Measurements from ENCODE around the gene PLXNA3. TPM values are rescaled to one million over a fixed set of nuclear protein-coding genes. Genes with fewer than 3 reads are reported as not detected.
A peak's percentile ranks its signal among the peaks of the same experiment; 100 is the strongest.

PLXNA3 gene
- total RNA-seq, 3 donors from 2014 or later (not counting 1 experiment from before 2014, with no cell fraction given), result 20.8 to 34.3 (median 32.2) TPM

DNA sequence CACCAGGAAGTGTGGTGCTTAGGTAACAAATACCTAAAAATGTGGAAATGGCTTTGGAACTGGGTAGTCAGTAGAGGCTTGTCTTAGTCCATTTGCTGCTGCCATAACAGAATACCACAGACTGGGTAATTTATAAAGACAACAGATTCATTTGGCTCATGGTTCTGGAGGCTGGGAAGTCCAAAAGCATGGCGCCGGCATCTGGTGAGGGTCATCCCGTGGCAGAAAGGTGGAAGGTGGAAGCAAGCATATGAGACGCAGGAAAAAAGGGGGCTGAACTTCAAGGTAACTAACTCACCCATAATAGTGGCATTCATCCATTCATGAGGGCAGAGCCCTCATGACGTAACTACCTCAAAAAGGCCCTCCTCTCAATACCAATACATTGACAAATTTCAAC is 51.4 kb downstream of the PLXNA3 start:
- Histone ChIP-seq H3K9me3 (ENCODE audit: control insufficient read depth, insufficient read depth, low read length) (no peaks in the 10 kb centered on the region), H3K36me3 (ENCODE audit: control insufficient read depth, insufficient read depth, low read length) (peaks cover 3% of the 10 kb centered on the region), H3K27ac (ENCODE audit: low read length) (no peak overlapping the region), H3K4me3 (ENCODE audit: low read length) (no peak overlapping the region), H3K4me1 (ENCODE audit: control insufficient read depth, insufficient read depth, low read length) (peaks cover 10% of the 10 kb centered on the region), H3K27me3 (ENCODE audit: control insufficient read depth, insufficient read depth, low read length) (no peaks in the 10 kb centered on the region)
- no peaks in the 10 kb centered on the region for H3K36me3 Mint-ChIP-seq
- no peak overlapping the region for H3K27ac Mint-ChIP-seq
- H3K4me3 Mint-ChIP-seq, result no peak overlapping the region
- no CpG with 5 or more reads among the region's 5 CpGs for WGBS (ENCODE audit: insufficient coverage)
- DNase-seq (no peak), ATAC-seq (no peak)
- H3K27me3 Mint-ChIP-seq (ENCODE audit: low read depth in 2 of 2), result no peaks in the 10 kb centered on the region
- intact Hi-C loops (cut with micrococcal nuclease), result no loop called here
- TF ChIP-seq, protein P1, sequence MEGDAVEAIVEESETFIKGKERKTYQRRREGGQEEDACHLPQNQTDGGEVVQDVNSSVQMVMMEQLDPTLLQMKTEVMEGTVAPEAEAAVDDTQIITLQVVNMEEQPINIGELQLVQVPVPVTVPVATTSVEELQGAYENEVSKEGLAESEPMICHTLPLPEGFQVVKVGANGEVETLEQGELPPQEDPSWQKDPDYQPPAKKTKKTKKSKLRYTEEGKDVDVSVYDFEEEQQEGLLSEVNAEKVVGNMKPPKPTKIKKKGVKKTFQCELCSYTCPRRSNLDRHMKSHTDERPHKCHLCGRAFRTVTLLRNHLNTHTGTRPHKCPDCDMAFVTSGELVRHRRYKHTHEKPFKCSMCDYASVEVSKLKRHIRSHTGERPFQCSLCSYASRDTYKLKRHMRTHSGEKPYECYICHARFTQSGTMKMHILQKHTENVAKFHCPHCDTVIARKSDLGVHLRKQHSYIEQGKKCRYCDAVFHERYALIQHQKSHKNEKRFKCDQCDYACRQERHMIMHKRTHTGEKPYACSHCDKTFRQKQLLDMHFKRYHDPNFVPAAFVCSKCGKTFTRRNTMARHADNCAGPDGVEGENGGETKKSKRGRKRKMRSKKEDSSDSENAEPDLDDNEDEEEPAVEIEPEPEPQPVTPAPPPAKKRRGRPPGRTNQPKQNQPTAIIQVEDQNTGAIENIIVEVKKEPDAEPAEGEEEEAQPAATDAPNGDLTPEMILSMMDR (IDR thresholded peaks at IDR 0.05), result no peak
- peaks cover 0 to 14% of the 10 kb centered on the region in 2 donors for H3K4me1 Mint-ChIP-seq
- no peaks in the 10 kb centered on the region for H3K9me3 Mint-ChIP-seq

DNA sequence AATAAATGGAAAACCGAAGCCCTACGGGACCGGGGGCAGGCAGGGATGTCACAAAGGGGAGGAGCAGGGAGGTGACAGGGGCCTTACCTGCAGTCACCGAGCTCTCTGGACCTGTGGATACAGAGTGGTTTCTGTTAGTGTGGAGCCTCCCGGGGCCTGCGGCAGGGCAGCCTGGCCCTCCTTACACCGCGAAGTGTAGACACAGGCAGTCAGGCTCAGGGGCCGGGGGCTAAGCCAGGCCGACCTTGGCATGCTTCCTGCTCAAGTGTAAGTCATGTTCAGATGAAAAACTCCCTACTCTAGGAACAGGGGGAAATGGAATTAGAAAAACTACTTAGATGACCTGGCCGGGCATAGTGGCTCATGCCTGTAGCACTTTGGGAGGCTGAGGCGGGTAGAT is 53.7 kb downstream of the PLXNA3 start:
- no peak for ATAC-seq

DNA sequence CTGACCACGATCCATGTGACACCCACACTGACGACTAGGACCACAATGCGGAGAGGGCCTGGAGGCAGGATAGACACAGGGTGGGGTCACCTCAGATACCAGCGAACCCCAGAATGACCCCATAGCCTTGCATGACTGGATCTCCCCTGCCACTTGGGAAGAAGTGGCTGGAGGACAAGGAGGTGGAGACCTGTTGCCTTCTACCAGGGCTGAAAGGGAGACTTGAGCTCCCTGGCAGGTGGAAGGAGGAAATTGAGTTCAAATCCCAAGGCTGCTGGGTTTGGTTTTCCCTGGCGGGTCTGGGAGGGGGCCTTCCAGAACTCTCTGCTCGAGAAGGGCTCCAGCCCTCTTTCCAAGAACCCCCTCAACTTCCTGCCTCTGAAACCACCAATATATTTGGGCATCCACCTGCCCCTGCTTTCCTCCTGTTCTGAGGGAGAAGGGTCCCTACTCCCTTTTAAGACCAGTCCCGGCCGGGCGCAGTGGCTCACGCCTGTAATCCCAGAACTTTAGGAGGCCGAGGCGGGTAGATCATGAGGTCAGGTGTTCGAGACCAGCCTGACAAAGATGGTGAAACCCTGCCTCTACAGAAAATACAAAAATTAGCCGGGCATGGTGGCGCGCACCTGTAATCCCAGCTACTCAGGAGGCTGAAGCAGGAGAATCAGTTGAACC is 54.9 kb downstream of the PLXNA3 start:
- Mint-ChIP-seq H3K27me3 (ENCODE audit: low read depth in 2 of 2) (no peaks in the 10 kb centered on the region), H3K27ac (peak overlapping the region in 1 of 2 donors; percentile 72), H3K9me3 (no peaks in the 10 kb centered on the region), H3K36me3 (no peaks in the 10 kb centered on the region), H3K4me3 (no peak overlapping the region), H3K4me1 (peaks cover 13 to 28% of the 10 kb centered on the region in 2 donors)
- ATAC-seq (no peak), DNase-seq (no peak)
- no peaks in the 10 kb centered on the region for H3K9me3 ChIP-seq (ENCODE audit: control insufficient read depth, insufficient read depth, low read length)
- TF ChIP-seq, protein P1 (IDR thresholded peaks at IDR 0.05), result no peak
- 96% methylated on average over 11 of the region's 16 CpGs for WGBS (ENCODE audit: insufficient coverage)
- intact Hi-C loops (cut with micrococcal nuclease), result no loop called here
- H3K36me3 ChIP-seq (ENCODE audit: control insufficient read depth, insufficient read depth, low read length), result no peaks in the 10 kb centered on the region
- H3K27me3 ChIP-seq (ENCODE audit: control insufficient read depth, insufficient read depth, low read length), result no peaks in the 10 kb centered on the region
- H3K4me3 ChIP-seq (ENCODE audit: low read length), result no peak overlapping the region
- peaks cover 30% of the 10 kb centered on the region for H3K4me1 ChIP-seq (ENCODE audit: control insufficient read depth, insufficient read depth, low read length)
- no peak overlapping the region for H3K27ac ChIP-seq (ENCODE audit: low read length)

More for the DNA sequence above, 53.7 kb downstream of the PLXNA3 start:
- Mint-ChIP-seq H3K27me3 (ENCODE audit: low read depth in 2 of 2) (no peaks in the 10 kb centered on the region), H3K4me3 (no peak overlapping the region), H3K27ac (peak overlapping the region; percentile 35 to 66), H3K4me1 (peaks cover 12 to 26% of the 10 kb centered on the region in 2 donors), H3K36me3 (no peaks in the 10 kb centered on the region), H3K9me3 (no peaks in the 10 kb centered on the region)
- Histone ChIP-seq H3K4me3 (ENCODE audit: low read length) (no peak overlapping the region), H3K4me1 (ENCODE audit: control insufficient read depth, insufficient read depth, low read length) (peaks cover 24% of the 10 kb centered on the region), H3K27ac (ENCODE audit: low read length) (peak overlapping the region; percentile 42), H3K9me3 (ENCODE audit: control insufficient read depth, insufficient read depth, low read length) (no peaks in the 10 kb centered on the region), H3K36me3 (ENCODE audit: control insufficient read depth, insufficient read depth, low read length) (no peaks in the 10 kb centered on the region), H3K27me3 (ENCODE audit: control insufficient read depth, insufficient read depth, low read length) (no peaks in the 10 kb centered on the region)
- DNase-seq, result no peak
- TF ChIP-seq, protein P1 (IDR thresholded peaks at IDR 0.05), result no peak
- 26% methylated on average over 8 of the region's 12 CpGs for WGBS (ENCODE audit: insufficient coverage)
- intact Hi-C loops (cut with micrococcal nuclease), result no loop called here

DNA sequence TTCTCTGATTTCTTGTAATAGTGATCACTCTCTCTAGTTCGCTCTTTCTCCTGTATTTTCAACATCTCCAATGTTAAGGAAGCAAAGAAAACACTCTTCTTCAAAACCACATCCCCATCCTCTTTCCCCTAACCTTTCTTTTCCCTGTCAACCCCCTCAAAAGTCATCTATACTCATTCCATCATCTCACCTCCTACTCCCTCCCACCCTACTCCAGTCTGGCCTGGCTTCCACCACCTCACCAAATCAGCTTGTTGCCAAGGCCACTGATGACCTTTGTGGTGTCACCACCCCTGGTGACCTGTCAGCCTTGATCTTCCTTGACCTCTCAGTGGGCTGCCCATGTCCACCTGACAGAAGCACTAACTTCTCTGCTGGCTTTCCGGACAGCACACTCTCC is 55.6 kb downstream of the PLXNA3 start:
- H3K4me3 ChIP-seq (ENCODE audit: low read length), result no peak overlapping the region
- no peaks in the 10 kb centered on the region for H3K27me3 ChIP-seq (ENCODE audit: control insufficient read depth, insufficient read depth, low read length)
- 100% methylated on average over 2 of the region's 2 CpGs for WGBS (ENCODE audit: insufficient coverage)
- H3K27ac ChIP-seq (ENCODE audit: low read length), result no peak overlapping the region
- DNase-seq (no peak), ATAC-seq (no peak)
- TF ChIP-seq, protein P1 (IDR thresholded peaks at IDR 0.05), result no peak
- H3K9me3 ChIP-seq (ENCODE audit: control insufficient read depth, insufficient read depth, low read length), result no peaks in the 10 kb centered on the region
- peaks cover 30% of the 10 kb centered on the region for H3K4me1 ChIP-seq (ENCODE audit: control insufficient read depth, insufficient read depth, low read length)
- peaks cover 13 to 28% of the 10 kb centered on the region in 2 donors for H3K4me1 Mint-ChIP-seq
- no peak overlapping the region for H3K4me3 Mint-ChIP-seq
- no peaks in the 10 kb centered on the region for H3K9me3 Mint-ChIP-seq
- H3K27ac Mint-ChIP-seq, result peak overlapping the region in 1 of 2 donors; percentile 72
- no peaks in the 10 kb centered on the region for H3K27me3 Mint-ChIP-seq (ENCODE audit: low read depth in 2 of 2)
- H3K36me3 ChIP-seq (ENCODE audit: control insufficient read depth, insufficient read depth, low read length), result no peaks in the 10 kb centered on the region
- H3K36me3 Mint-ChIP-seq, result no peaks in the 10 kb centered on the region
- intact Hi-C loops (cut with micrococcal nuclease), result no loop called here
